GM23338 (cell line): Measurements from ENCODE around the gene VPS4A. TPM values are rescaled to one million over a fixed set of nuclear protein-coding genes. Genes with fewer than 3 reads are reported as not detected.

ENCODE experiments used
- ATAC-seq: fragments of 200-7000 bp; cut with Tn5 transposase; 3 replicates; pipeline ENCODE4 v1.9.1; 2020
- DNase-seq: peaks from one replicate; pipeline ENCODE4 v3.0.0-alpha.2; 2015; ENCODE audit warnings: low spot score
- H2AFZ ChIP-seq: fragments of 200-600 bp; sonication (generic); 2 replicates; pipeline ENCODE4 v1.8.0; 2016; ENCODE audit warnings: antibody characterized with exemption, mild to moderate bottlenecking, moderate library complexity
- H3F3A ChIP-seq: fragments of 200-600 bp; sonication (generic); replicated peaks from 2 replicates; pipeline ENCODE4 v1.8.0; 2017; ENCODE audit warnings: antibody characterized with exemption, mixed run types, low read depth
- H3K27ac ChIP-seq: fragments of 200-600 bp; sonication (generic); 2 replicates; pipeline ENCODE4 v1.6.1; 2016; ENCODE audit warnings: low read depth
- H3K27me3 ChIP-seq: fragments of 200-600 bp; sonication (generic); 2 replicates; pipeline ENCODE4 v1.8.0; 2016; ENCODE audit warnings: mild to moderate bottlenecking, mixed run types, moderate library complexity; ENCODE audit not compliant: insufficient read depth
- H3K36me3 ChIP-seq: fragments of 200-600 bp; sonication (generic); 2 replicates; pipeline ENCODE4 v1.8.0; 2016; ENCODE audit warnings: mild to moderate bottlenecking; ENCODE audit not compliant: insufficient read depth
- H3K4me1 ChIP-seq: fragments of 200-600 bp; sonication (generic); 2 replicates; pipeline ENCODE4 v1.8.0; 2016; ENCODE audit warnings: mild to moderate bottlenecking, moderate library complexity; ENCODE audit not compliant: insufficient read depth
- H3K4me2 ChIP-seq: fragments of 200-600 bp; sonication (generic); 2 replicates; pipeline ENCODE4 v1.7.1; 2017; ENCODE audit warnings: mixed run types
- H3K4me3 ChIP-seq: fragments of 200-600 bp; sonication (generic); 2 replicates; pipeline ENCODE4 v1.6.1; 2016; ENCODE audit warnings: mixed run types
- H3K79me2 ChIP-seq: fragments of 200-600 bp; sonication (generic); replicated peaks from 2 replicates; pipeline ENCODE4 v1.8.0; 2017; ENCODE audit warnings: mild to moderate bottlenecking; ENCODE audit not compliant: insufficient read depth
- H3K9me2 ChIP-seq: fragments of 200-600 bp; sonication (generic); 2 replicates; pipeline ENCODE4 v1.8.0; 2017; ENCODE audit not compliant: insufficient read depth
- H4K20me1 ChIP-seq: fragments of 200-600 bp; sonication (generic); replicated peaks from 2 replicates; pipeline ENCODE4 v1.8.0; 2017; ENCODE audit warnings: mild to moderate bottlenecking; ENCODE audit not compliant: insufficient read depth
- H3K27ac Mint-ChIP-seq: 2 replicates; pipeline ENCODE4 v1.8.0; 2020; ENCODE audit warnings: inconsistent platforms, mild to moderate bottlenecking, moderate library complexity, mixed read lengths
- H3K27me3 Mint-ChIP-seq: 3 replicates; pipeline ENCODE4 v1.8.0; 2022; ENCODE audit warnings: low read depth, mild to moderate bottlenecking, moderate library complexity, mixed read lengths, inconsistent platforms; ENCODE audit not compliant: insufficient read depth, poor library complexity
- H3K36me3 Mint-ChIP-seq: 3 replicates; pipeline ENCODE4 v1.8.0; 2021; ENCODE audit warnings: low read depth, mild to moderate bottlenecking, inconsistent platforms, moderate library complexity, mixed read lengths
- H3K4me1 Mint-ChIP-seq: 3 replicates; pipeline ENCODE4 v1.8.0; 2020; ENCODE audit warnings: mild to moderate bottlenecking, inconsistent platforms, mixed read lengths
- H3K4me3 Mint-ChIP-seq: 3 replicates; pipeline ENCODE4 v1.8.0; 2021; ENCODE audit warnings: moderate library complexity, mild to moderate bottlenecking, inconsistent platforms, mixed read lengths
- H3K9me3 Mint-ChIP-seq: 3 replicates; pipeline ENCODE4 v1.8.0; 2020; ENCODE audit warnings: moderate library complexity, mild to moderate bottlenecking, inconsistent platforms, mixed read lengths
- CREB1 ChIP-seq: fragments of 250-450 bp; sonication (Bioruptor Pico); IDR thresholded peaks from 2 replicates; pipeline ENCODE4 v1.5.0; 2020; ENCODE audit warnings: low read depth, mild to moderate bottlenecking, moderate library complexity
- CTCF ChIP-seq, 2 experiments: fragments of 200-600 bp in 1 of 2; sonication (generic) in 1 of 2; conservative IDR thresholded peaks; 2 replicates each; pipeline versions ENCODE4 v1.5.1 to v1.6.1; 2016 to 2017; ENCODE audit warnings: antibody characterized with exemption in 2 of 2, low read depth in 2 of 2, mild to moderate bottlenecking in 2 of 2, moderate library complexity in 1 of 2
- ETS1 ChIP-seq: IDR thresholded peaks from 2 replicates; pipeline ENCODE4 v1.6.1; 2016; ENCODE audit warnings: antibody characterized with exemption
- EZH2 ChIP-seq: fragments of 200-600 bp; sonication (generic); IDR thresholded peaks from one replicate; pipeline ENCODE4 v1.8.0; 2017; ENCODE audit warnings: antibody characterized with exemption, mild to moderate bottlenecking, low read depth; ENCODE audit not compliant: unreplicated experiment
- EZH2phosphoT487 ChIP-seq: fragments of 200-600 bp; sonication (generic); IDR thresholded peaks from one replicate; pipeline ENCODE4 v1.8.1; 2018; ENCODE audit warnings: antibody characterized with exemption; ENCODE audit not compliant: unreplicated experiment
- JUNB ChIP-seq: IDR thresholded peaks from one replicate; pipeline ENCODE4 v1.6.1; 2016; ENCODE audit warnings: antibody characterized with exemption; ENCODE audit not compliant: unreplicated experiment
- NANOG ChIP-seq: IDR thresholded peaks from 2 replicates; pipeline ENCODE4 v1.6.1; 2016; ENCODE audit warnings: antibody characterized with exemption, borderline replicate concordance
- POLR2AphosphoS5 ChIP-seq: IDR thresholded peaks from 2 replicates; pipeline ENCODE4 v1.6.1; 2016; ENCODE audit warnings: antibody characterized with exemption, low read depth
- REST ChIP-seq: IDR thresholded peaks from one replicate; pipeline ENCODE4 v1.6.1; 2018; ENCODE audit warnings: antibody characterized with exemption; ENCODE audit not compliant: unreplicated experiment
- STAT1 ChIP-seq: IDR thresholded peaks from one replicate; pipeline ENCODE4 v1.6.1; 2016; ENCODE audit warnings: antibody characterized with exemption; ENCODE audit not compliant: unreplicated experiment
- ZNF114 ChIP-seq: fragments of 250-450 bp; sonication (Bioruptor Pico); IDR thresholded peaks from 2 replicates; pipeline ENCODE4 v1.5.0; 2020; ENCODE audit warnings: mild to moderate bottlenecking, moderate library complexity
- ZNF331 ChIP-seq: fragments of 250-450 bp; sonication (Bioruptor Pico); IDR thresholded peaks from 2 replicates; pipeline ENCODE4 v1.5.0; 2020; ENCODE audit warnings: low read depth, mild to moderate bottlenecking, moderate library complexity
- ZNF462 ChIP-seq: fragments of 250-450 bp; sonication (Bioruptor Pico); IDR thresholded peaks from 2 replicates; pipeline ENCODE4 v1.5.0; 2020; ENCODE audit warnings: mild to moderate bottlenecking, moderate library complexity
- polyA plus RNA-seq: library from polyadenylated mRNA; unstranded; fragments of >200 nt; fragmentation: Nextera tagmentation; extraction: Ambion mirVana; gene quantifications from 2 replicates; pipeline ENCODE4 v1.2.1, GENCODE V29; 2016
- total RNA-seq: library from RNA; depleted of rRNA; stranded (reverse); fragments of >200 nt; shearing (Covaris generic); gene quantifications from 2 replicates; pipeline ENCODE4 v1.2.3, GENCODE V29; 2014

VPS4A gene
- total and polyA plus RNA-seq, 2 experiments from 2014 or later = 29.1 to 32.7 TPM

GRCh38 chr16:69363281-69363717 lies 52.1 kb downstream of the VPS4A start (continued):
- TF ChIP-seq CREB1 (CRISPR knock-in tag) (no peak), EZH2 (no peak), ZNF331 (CRISPR knock-in tag) (no peak)

GRCh38 chr16:69364088-69364487 lies 52.9 kb downstream of the VPS4A start:
- ATAC-seq = no peak
- peaks cover 3% of the 10 kb centered on the region for H4K20me1 ChIP-seq
- H3K27me3 ChIP-seq = no peaks in the 10 kb centered on the region
- Mint-ChIP-seq H3K36me3 (peaks cover 32% of the 10 kb centered on the region), H3K9me3 (no peaks in the 10 kb centered on the region; the same call in 2 of the 3 replicates), H3K4me3 (no peak overlapping the region), H3K27me3 (peaks cover 3% of the 10 kb centered on the region), H3K27ac (no peak overlapping the region), H3K4me1 (no peaks in the 10 kb centered on the region)
- peaks cover 31% of the 10 kb centered on the region for H3K36me3 ChIP-seq
- no peaks in the 10 kb centered on the region for H3K9me2 ChIP-seq
- no peak overlapping the region for H3K27ac ChIP-seq
- H3K4me2 ChIP-seq = no peak overlapping the region
- H3K4me3 ChIP-seq = no peak overlapping the region
- H3F3A ChIP-seq = 0 out of 2 replicates have a peak, but pooled peaks cover 11% of the 10 kb centered on the region
- H3K79me2 ChIP-seq = no peaks in the 10 kb centered on the region
- no peaks in the 10 kb centered on the region for H3K4me1 ChIP-seq
- DNase-seq = no peak
- TF ChIP-seq CREB1 (CRISPR knock-in tag) = no peak
- TF ChIP-seq EZH2phosphoT487 = no peak
- no peak for TF ChIP-seq REST
- TF ChIP-seq JUNB = no peak
- TF ChIP-seq ZNF331 (CRISPR knock-in tag) = no peak
- no peak for TF ChIP-seq ETS1
- no peak for TF ChIP-seq ZNF462 (CRISPR knock-in tag)
- no peak for TF ChIP-seq POLR2AphosphoS5
- no peak for TF ChIP-seq EZH2
- TF ChIP-seq CTCF (conservative IDR thresholded peaks at IDR 0.05; ENCODE audit: low read depth in 2 of 2) = no peak
- TF ChIP-seq ZNF114 = no peak
- no peak for TF ChIP-seq STAT1
- TF ChIP-seq NANOG = no peak
- no peak overlapping the region for H2AFZ ChIP-seq
